ENCODE measurements around the gene DIP2C. TPM values are rescaled to one million over a fixed set of nuclear protein-coding genes. Genes with fewer than 3 reads are reported as not detected.

Gene DIP2C
- total RNA-seq, 6 experiments from 2014 or later: 23.2 to 28.9 (median 26.3) TPM

DNA sequence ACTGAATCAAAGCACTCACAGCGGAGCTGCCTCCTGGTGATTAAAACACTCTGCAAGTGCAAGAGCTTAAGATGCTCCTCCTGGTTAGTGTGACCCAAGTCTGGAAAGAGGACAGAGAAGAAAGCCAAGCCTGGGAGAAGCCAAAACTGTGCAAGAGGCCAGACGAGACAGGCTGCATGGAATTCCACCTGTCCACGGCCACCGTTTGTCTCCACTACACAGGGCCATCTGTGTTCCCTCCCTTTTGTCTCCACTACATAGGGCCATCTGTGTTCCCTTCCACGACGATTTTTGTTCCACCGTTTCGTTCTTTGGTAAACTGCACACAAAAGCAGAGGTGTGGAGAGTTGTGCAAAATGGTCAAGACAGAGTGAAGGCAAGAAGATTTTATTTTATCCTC lies 233.0 kb downstream of the DIP2C start:
- Mint-ChIP-seq H3K4me1 (ENCODE audit: low read depth) (peaks cover 46% of the 10 kb centered on the region), H3K36me3 (ENCODE audit: low read depth) (peaks cover 37% of the 10 kb centered on the region), H3K9me3 (peaks cover 4% of the 10 kb centered on the region; the same call in 1 of the 2 replicates), H3K27ac (no peak overlapping the region), H3K4me3 (no peak overlapping the region), H3K27me3 (ENCODE audit: insufficient read depth) (peaks cover 3% of the 10 kb centered on the region; the same call in 1 of the 2 replicates)
- TF ChIP-seq, protein P1, sequence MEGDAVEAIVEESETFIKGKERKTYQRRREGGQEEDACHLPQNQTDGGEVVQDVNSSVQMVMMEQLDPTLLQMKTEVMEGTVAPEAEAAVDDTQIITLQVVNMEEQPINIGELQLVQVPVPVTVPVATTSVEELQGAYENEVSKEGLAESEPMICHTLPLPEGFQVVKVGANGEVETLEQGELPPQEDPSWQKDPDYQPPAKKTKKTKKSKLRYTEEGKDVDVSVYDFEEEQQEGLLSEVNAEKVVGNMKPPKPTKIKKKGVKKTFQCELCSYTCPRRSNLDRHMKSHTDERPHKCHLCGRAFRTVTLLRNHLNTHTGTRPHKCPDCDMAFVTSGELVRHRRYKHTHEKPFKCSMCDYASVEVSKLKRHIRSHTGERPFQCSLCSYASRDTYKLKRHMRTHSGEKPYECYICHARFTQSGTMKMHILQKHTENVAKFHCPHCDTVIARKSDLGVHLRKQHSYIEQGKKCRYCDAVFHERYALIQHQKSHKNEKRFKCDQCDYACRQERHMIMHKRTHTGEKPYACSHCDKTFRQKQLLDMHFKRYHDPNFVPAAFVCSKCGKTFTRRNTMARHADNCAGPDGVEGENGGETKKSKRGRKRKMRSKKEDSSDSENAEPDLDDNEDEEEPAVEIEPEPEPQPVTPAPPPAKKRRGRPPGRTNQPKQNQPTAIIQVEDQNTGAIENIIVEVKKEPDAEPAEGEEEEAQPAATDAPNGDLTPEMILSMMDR (IDR thresholded peaks at IDR 0.05): no peak
- no peak for DNase-seq

GRCh38 chr10:454860-455259 lies 234.6 kb downstream of the DIP2C start:
- peaks cover 4% of the 10 kb centered on the region; the same call in 1 of the 2 replicates for H3K9me3 Mint-ChIP-seq
- H3K4me1 Mint-ChIP-seq (ENCODE audit: low read depth): peaks cover 46% of the 10 kb centered on the region
- peaks cover 30% of the 10 kb centered on the region for H3K36me3 Mint-ChIP-seq (ENCODE audit: low read depth)
- TF ChIP-seq, protein P1 (IDR thresholded peaks at IDR 0.05): no peak
- peak overlapping the region; percentile 76 for H3K4me3 Mint-ChIP-seq
- peak; percentile 94 for DNase-seq
- H3K27ac Mint-ChIP-seq: peak overlapping the region; percentile 98
- H3K27me3 Mint-ChIP-seq (ENCODE audit: insufficient read depth): peaks cover 3% of the 10 kb centered on the region; the same call in 1 of the 2 replicates

GRCh38 chr10:453647-454046 lies 235.8 kb downstream of the DIP2C start:
- H3K4me3 Mint-ChIP-seq: no peak overlapping the region
- peaks cover 46% of the 10 kb centered on the region for H3K4me1 Mint-ChIP-seq (ENCODE audit: low read depth)
- TF ChIP-seq, protein P1 (IDR thresholded peaks at IDR 0.05): no peak
- peaks cover 27% of the 10 kb centered on the region for H3K36me3 Mint-ChIP-seq (ENCODE audit: low read depth)
- peaks cover 3% of the 10 kb centered on the region; the same call in 1 of the 2 replicates for H3K27me3 Mint-ChIP-seq (ENCODE audit: insufficient read depth)
- no peak overlapping the region for H3K27ac Mint-ChIP-seq
- DNase-seq: no peak
- peaks cover 4% of the 10 kb centered on the region; the same call in 1 of the 2 replicates for H3K9me3 Mint-ChIP-seq

DNA sequence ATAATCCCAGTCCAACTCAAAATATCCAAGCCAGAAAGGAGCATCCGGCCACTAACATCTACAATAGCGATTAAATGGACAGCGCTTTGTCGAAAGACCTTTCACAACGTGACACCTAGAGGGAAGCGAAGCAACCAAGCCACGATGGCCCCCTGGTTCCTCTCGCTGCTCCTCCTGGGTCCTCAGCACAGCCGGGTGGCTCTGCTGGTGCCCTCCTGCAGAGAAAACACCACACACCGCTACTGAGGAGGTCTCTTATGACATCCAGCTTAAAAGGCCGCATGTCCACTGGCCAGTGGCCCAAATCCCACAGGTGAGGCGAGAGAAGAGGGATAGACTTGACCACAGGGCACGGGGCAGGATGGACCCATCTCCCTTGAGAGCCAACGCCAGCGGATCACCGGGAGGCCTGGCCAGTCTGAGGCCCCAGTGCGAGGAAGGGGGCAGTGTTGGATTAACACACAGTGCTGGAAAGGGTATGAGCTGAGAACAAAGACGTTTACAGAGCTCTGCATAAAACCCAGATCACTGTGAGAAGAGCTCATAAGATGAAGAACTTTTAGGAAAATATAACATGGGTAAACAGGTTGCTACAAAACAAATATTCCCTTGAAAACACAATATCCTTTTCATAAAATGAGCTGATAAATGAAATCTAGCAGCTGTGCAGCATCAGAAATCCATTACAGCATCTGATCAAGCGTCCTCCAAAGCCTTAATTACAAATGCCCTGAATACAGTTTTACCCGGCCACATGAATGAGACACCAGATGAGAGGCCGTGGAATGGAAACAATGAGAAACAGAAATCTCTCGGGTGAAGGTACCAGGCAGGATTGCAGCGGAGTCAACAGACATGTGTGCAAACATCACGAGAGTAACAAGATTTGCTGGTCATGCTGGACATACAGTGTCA lies 236.7 kb downstream of the DIP2C start:
- TF ChIP-seq, protein P1 (IDR thresholded peaks at IDR 0.05): no peak
- peaks cover 3% of the 10 kb centered on the region; the same call in 1 of the 2 replicates for H3K27me3 Mint-ChIP-seq (ENCODE audit: insufficient read depth)
- DNase-seq: no peak
- peaks cover 46% of the 10 kb centered on the region for H3K4me1 Mint-ChIP-seq (ENCODE audit: low read depth)
- peaks cover 4% of the 10 kb centered on the region; the same call in 1 of the 2 replicates for H3K9me3 Mint-ChIP-seq
- H3K36me3 Mint-ChIP-seq (ENCODE audit: low read depth): peaks cover 27% of the 10 kb centered on the region
- no peak overlapping the region for H3K27ac Mint-ChIP-seq
- H3K4me3 Mint-ChIP-seq: no peak overlapping the region

- Mint-ChIP-seq H3K4me3 (no peak overlapping the region), H3K9me3 (peaks cover 4% of the 10 kb centered on the region; the same call in 1 of the 2 replicates), H3K36me3 (ENCODE audit: low read depth) (peaks cover 27% of the 10 kb centered on the region), H3K4me1 (ENCODE audit: low read depth) (peaks cover 40% of the 10 kb centered on the region), H3K27me3 (ENCODE audit: insufficient read depth) (peaks cover 3% of the 10 kb centered on the region; the same call in 1 of the 2 replicates), H3K27ac (no peak overlapping the region)
- DNase-seq: no peak
- TF ChIP-seq, protein P1 (IDR thresholded peaks at IDR 0.05): no peak
Measured at GRCh38 chr10:451856-452255, 237.6 kb downstream of the DIP2C start.

Data from HFFc6 (cell line).